ENCODE measurements around the gene PHACTR1.

The PHACTR1 gene

GRCh38 chr6:12974551-12974950 is 258.0 kb downstream of the PHACTR1 start:
- FAIRE-seq = no peak
- DNase-seq (ENCODE audit: insufficient read length, low spot score) = no peak

GRCh38 chr6:12976366-12976765 is 259.8 kb downstream of the PHACTR1 start:
- no peak for FAIRE-seq
- DNase-seq (ENCODE audit: insufficient read length, low spot score) = no peak

GRCh38 chr6:12977206-12977605 is 260.6 kb downstream of the PHACTR1 start:
- FAIRE-seq = no peak

GRCh38 chr6:12977806-12978205 is 261.2 kb downstream of the PHACTR1 start:
- FAIRE-seq (no peak), DNase-seq (ENCODE audit: insufficient read length, low spot score) (no peak)

More at GRCh38 chr6:12977206-12977605, 260.6 kb downstream of the PHACTR1 start:
- DNase-seq (ENCODE audit: insufficient read length, low spot score) = no peak

GRCh38 chr6:12980741-12981140 is 264.2 kb downstream of the PHACTR1 start:
- no peak for DNase-seq (ENCODE audit: insufficient read length, low spot score)

GRCh38 chr6:12984776-12985175 is 268.2 kb downstream of the PHACTR1 start:
- no peak for DNase-seq (ENCODE audit: insufficient read length, low spot score)
- FAIRE-seq = no peak

More at GRCh38 chr6:12980741-12981140, 264.2 kb downstream of the PHACTR1 start:
- no peak for FAIRE-seq

- DNase-seq (ENCODE audit: insufficient read length, low spot score) = no peak
- no peak for FAIRE-seq
Observed at GRCh38 chr6:12987783-12988182, 271.2 kb downstream of the PHACTR1 start.

GRCh38 chr6:12990162-12990561 is 273.6 kb downstream of the PHACTR1 start:
- FAIRE-seq (no peak), DNase-seq (ENCODE audit: insufficient read length, low spot score) (no peak)

- FAIRE-seq = no peak
- no peak for DNase-seq (ENCODE audit: insufficient read length, low spot score)
Observed at GRCh38 chr6:12991435-12991834, 274.9 kb downstream of the PHACTR1 start.

GRCh38 chr6:12992770-12993169 is 276.2 kb downstream of the PHACTR1 start:
- no peak for FAIRE-seq
- DNase-seq (ENCODE audit: insufficient read length, low spot score) = no peak

- FAIRE-seq (no peak), DNase-seq (ENCODE audit: insufficient read length, low spot score) (no peak)
Observed at GRCh38 chr6:12993283-12993898, 276.8 kb downstream of the PHACTR1 start.

GRCh38 chr6:12995419-12995818 is 278.9 kb downstream of the PHACTR1 start:
- DNase-seq (ENCODE audit: insufficient read length, low spot score) (no peak), FAIRE-seq (no peak)

- FAIRE-seq = no peak
- DNase-seq (ENCODE audit: insufficient read length, low spot score) = no peak
Observed at GRCh38 chr6:13000537-13000936, 284.0 kb downstream of the PHACTR1 start.

GRCh38 chr6:13001927-13002326 is 285.4 kb downstream of the PHACTR1 start:
- DNase-seq (ENCODE audit: insufficient read length, low spot score) = no peak
- FAIRE-seq = no peak

GRCh38 chr6:13004601-13005000 is 288.0 kb downstream of the PHACTR1 start:
- no peak for DNase-seq (ENCODE audit: insufficient read length, low spot score)
- no peak for FAIRE-seq

GRCh38 chr6:13005994-13006393 is 289.4 kb downstream of the PHACTR1 start:
- DNase-seq (ENCODE audit: insufficient read length, low spot score) (no peak), FAIRE-seq (no peak)

- no peak for FAIRE-seq
- DNase-seq (ENCODE audit: insufficient read length, low spot score) = no peak
Observed at GRCh38 chr6:13006578-13007300, 290.2 kb downstream of the PHACTR1 start.

- no peak for DNase-seq (ENCODE audit: insufficient read length, low spot score)
- FAIRE-seq = no peak
Observed at GRCh38 chr6:13007744-13008143, 291.2 kb downstream of the PHACTR1 start.

GRCh38 chr6:13009031-13009430 is 292.5 kb downstream of the PHACTR1 start:
- FAIRE-seq (no peak), DNase-seq (ENCODE audit: insufficient read length, low spot score) (no peak)

- DNase-seq (ENCODE audit: insufficient read length, low spot score) (no peak), FAIRE-seq (no peak)
Observed at GRCh38 chr6:13009461-13009860, 292.9 kb downstream of the PHACTR1 start.

GRCh38 chr6:13011612-13012146 is 295.1 kb downstream of the PHACTR1 start:
- FAIRE-seq (no peak), DNase-seq (ENCODE audit: insufficient read length, low spot score) (no peak)

- FAIRE-seq (no peak), DNase-seq (ENCODE audit: insufficient read length, low spot score) (no peak)
Observed at GRCh38 chr6:13012296-13012695, 295.7 kb downstream of the PHACTR1 start.
